D721Med (cell line): ENCODE measurements around the gene ATP8A2.
A peak's percentile ranks its signal among the peaks of the same experiment; 100 is the strongest.

Experiments used
- DNase-seq: peaks from one replicate; pipeline ENCODE4 v3.0.0; 2011; ENCODE audit warnings: low spot score; ENCODE audit not compliant: insufficient read length
- FAIRE-seq: peaks from 2 replicates; lab custom pipeline; 2011; peaks lifted over from hg19 to GRCh38; lab: Jason Lieb, UNC
- CTCF ChIP-seq: IDR thresholded peaks from 2 replicates; pipeline ENCODE4 v1.5.1; 2012; ENCODE audit warnings: mild to moderate bottlenecking, control low read depth; ENCODE audit not compliant: insufficient read depth; ENCODE audit errors: missing control alignments

The ATP8A2 gene

GRCh38 chr13:25973576-25973975, 601.8 kb downstream of the ATP8A2 start:
- DNase-seq (no peak), FAIRE-seq (no peak)
- no peak for TF ChIP-seq CTCF

GRCh38 chr13:25977216-25977615, 605.4 kb downstream of the ATP8A2 start:
- TF ChIP-seq CTCF, result no peak
- DNase-seq (no peak), FAIRE-seq (no peak)

GRCh38 chr13:25977671-25978070, 605.9 kb downstream of the ATP8A2 start:
- no peak for TF ChIP-seq CTCF
- FAIRE-seq (no peak), DNase-seq (no peak)

DNA sequence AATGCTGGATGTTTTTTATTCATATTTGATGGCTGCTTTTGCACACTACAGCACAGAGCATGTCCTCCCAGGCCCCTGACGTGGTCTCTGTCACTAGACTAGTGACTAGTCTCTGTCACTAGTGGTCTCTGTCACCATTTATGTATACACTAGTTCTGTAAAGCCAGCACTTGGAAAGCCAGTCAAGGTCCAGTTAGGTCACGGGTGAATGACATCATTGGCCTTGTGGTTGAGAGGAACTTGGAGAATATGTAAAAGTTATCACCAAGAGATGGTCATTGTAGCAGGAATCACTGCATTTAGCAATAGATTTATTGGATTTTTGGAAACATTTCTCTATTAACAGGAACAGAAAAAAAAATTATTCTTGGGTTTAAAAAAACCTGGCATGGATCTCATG, 607.2 kb downstream of the ATP8A2 start:
- FAIRE-seq (no peak), DNase-seq (no peak)
- TF ChIP-seq CTCF, result no peak

- no peak for TF ChIP-seq CTCF
- FAIRE-seq, result no peak
- DNase-seq, result no peak
These were observed 607.6 kb downstream of the ATP8A2 start for GRCh38 chr13:25979371-25979770.

DNA sequence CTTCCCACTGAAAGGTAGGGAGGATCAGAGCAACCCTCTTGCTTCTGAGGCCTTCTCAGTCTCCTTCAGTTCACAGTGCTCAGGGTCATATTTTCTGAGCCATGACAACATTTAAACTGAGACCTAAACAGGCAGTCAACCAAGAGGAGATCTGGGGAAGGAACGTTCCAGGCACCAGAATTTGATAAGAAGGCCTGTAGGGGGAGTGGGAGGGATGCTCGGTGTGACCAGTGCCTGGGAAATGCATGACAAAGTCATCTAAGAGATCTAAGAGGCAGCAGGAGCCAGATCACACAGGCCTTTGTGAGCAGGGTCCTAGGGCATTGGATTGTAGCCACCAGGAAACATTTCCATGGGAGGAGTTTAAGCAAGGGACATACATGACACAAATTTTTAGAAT, 608.5 kb downstream of the ATP8A2 start:
- FAIRE-seq (no peak), DNase-seq (no peak)
- peak; percentile 1 for TF ChIP-seq CTCF

DNA sequence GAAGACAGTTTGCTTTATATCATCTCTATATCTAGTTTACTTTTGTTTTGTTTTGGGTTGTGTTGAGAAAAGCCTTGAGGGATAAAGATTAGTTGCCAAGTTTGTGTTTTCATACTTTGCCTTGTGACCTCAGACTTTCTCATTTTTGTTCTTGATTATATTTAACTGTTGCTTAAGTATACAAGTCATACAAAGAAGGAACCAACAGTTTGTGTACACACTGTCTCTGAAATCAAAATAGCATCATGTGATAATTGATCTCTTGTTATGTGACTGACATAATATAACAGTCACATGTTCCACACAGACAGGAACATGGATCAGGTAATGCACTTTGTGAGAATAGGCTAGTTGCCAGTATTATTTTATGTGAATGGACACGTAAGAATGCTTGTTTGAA, 609.3 kb downstream of the ATP8A2 start:
- no peak for TF ChIP-seq CTCF
- DNase-seq (no peak), FAIRE-seq (no peak)
